Metanephros (tissue), 2 donors: Measurements from ENCODE around the gene FBXW10. TPM values are rescaled to one million over a fixed set of nuclear protein-coding genes. Genes with fewer than 3 reads are reported as not detected.

Experiments
- small RNA-seq: library from RNA; depleted of rRNA; stranded (forward); fragments of <200 nt; gene quantifications from one replicate; pipeline ENCODE3, GENCODE V24; 2014; ENCODE audit warnings: low replicate concordance
- total RNA-seq: library from RNA; depleted of rRNA; stranded (reverse); fragments of >200 nt; gene quantifications from one replicate; pipeline ENCODE4 v1.2.3, GENCODE V29; 2014

FBXW10 gene, protein sequence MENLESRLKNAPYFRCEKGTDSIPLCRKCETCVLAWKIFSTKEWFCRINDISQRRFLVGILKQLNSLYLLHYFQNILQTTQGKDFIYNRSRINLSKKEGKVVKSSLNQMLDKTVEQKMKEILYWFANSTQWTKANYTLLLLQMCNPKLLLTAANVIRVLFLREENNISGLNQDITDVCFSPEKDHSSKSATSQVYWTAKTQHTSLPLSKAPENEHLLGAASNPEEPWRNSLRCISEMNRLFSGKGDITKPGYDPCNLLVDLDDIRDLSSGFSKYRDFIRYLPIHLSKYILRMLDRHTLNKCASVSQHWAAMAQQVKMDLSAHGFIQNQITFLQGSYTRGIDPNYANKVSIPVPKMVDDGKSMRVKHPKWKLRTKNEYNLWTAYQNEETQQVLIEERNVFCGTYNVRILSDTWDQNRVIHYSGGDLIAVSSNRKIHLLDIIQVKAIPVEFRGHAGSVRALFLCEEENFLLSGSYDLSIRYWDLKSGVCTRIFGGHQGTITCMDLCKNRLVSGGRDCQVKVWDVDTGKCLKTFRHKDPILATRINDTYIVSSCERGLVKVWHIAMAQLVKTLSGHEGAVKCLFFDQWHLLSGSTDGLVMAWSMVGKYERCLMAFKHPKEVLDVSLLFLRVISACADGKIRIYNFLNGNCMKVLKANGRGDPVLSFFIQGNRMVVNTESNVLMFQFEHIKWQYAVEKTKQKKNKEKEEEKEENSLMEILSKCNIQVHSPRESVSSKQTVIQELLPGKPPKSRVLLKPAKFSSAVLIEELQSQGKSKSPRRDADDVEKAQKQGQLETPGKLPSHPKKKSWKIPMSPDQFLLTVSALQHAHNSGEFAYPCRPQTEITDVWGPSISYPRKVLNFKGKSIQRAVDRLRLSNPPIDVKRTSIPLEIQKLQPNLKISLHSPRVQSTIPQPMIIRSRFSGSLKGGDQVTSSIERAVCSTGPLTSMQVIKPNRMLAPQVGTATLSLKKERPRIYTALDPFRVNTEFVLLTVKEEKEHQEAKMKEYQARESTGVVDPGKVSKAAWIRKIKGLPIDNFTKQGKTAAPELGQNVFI
- total RNA-seq = 0.18 TPM

DNA sequence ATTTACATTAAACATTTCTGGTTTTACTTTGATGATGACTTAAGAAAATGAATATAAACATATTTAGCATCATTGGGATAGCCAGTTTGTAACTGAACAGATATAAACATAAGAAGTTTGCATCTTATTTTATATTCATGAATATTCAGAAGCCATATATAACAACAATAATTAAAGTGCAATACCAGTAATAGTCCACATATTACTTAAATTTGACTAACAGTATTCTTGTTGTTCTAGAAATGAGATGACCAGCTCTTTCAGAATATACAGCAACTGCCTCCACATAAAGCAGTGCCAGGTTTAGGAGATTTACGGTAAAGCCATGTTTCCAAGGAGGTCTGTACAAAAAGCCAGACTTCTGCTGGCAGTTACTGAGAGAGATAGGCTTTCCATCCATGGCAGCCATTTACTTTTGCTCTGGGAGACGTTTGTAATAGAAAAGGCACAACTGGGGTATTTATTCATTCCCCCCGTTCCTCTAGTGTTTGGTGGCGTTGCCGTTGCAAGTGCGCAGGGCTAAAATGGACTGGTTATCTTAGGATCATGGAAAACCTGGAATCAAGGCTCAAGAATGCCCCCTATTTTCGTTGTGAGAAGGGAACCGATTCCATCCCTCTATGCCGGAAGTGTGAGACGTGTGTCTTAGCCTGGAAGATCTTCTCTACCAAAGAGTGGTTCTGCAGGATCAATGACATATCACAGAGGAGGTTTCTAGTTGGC is at the start of gene FBXW10:
FBXW10 (plus strand) TSS at position 356 of the 723 bp plus-strand sequence; CDS start at position 547, 191 bp downstream.

DNA sequence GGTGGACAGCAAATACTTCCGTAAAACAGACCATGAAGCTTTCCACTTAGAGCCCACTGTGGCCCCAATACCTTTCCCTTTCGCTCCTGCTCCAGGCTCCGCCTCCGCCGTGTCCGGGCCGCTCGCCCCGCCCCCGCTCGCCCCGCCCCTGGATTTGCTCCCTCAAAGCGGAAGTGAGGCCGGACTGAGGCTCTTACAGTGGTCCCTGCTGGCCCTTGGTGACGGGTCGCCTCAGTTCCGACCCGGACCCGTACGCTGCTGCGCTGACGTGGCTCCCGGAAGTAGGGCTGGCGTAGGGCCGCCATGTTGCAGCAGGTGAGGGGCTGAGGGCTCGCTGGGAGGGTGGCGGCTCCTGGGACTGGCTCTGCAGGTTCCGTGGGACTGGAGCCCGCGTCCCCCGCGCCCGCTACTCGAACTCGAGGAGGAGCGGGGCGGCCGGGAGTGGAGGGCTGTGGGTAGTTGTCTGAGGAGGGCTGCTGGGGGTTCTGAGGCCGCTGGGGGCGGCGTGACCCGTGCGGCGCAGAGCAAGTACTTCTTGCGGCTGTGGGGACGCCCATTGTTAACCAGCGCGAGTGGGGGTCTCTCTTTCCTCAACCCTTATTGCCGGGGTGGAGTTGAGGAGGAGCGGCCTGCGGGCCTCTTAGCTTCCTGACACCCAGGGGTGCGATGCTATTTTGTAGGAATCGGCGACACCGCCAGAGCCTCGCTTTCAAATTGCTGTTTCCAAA is 37.3 kb downstream of the FBXW10 start, which contains the start of gene TVP23B:
TVP23B (plus strand) TSS at position 193 of the 728 bp plus-strand sequence; CDS start at position 304, 111 bp downstream.

Small RNA genes lying within 50 kb of the gene (small RNA-seq; reads per million reads assigned to genes)
- gene AC026271.4 = not detected

Other genes starting within 250 kb of the FBXW10 start
- not detected for gene TBC1D28, start 99.7 kb upstream of the FBXW10 start, total RNA-seq
- 11.3 TPM for gene FOXO3B, start 61.7 kb upstream of the FBXW10 start, total RNA-seq
- 31.0 TPM for gene TVP23B, start 37.1 kb downstream of the FBXW10 start, total RNA-seq
- 42.6 TPM for gene PRPSAP2, start 114.1 kb downstream of the FBXW10 start, total RNA-seq
- gene SLC5A10, start 208.1 kb downstream of the FBXW10 start, total RNA-seq = 0.82 TPM